ENCODE results near the gene CD44. TPM values are rescaled to one million over a fixed set of nuclear protein-coding genes. Genes with fewer than 3 reads are reported as not detected.

Gene CD44
- total RNA-seq, 1 donor from 2014 or later, result 268 TPM

GRCh38 chr11:35158701-35159510, 19.9 kb downstream of the CD44 start:
- TF ChIP-seq, protein P1, sequence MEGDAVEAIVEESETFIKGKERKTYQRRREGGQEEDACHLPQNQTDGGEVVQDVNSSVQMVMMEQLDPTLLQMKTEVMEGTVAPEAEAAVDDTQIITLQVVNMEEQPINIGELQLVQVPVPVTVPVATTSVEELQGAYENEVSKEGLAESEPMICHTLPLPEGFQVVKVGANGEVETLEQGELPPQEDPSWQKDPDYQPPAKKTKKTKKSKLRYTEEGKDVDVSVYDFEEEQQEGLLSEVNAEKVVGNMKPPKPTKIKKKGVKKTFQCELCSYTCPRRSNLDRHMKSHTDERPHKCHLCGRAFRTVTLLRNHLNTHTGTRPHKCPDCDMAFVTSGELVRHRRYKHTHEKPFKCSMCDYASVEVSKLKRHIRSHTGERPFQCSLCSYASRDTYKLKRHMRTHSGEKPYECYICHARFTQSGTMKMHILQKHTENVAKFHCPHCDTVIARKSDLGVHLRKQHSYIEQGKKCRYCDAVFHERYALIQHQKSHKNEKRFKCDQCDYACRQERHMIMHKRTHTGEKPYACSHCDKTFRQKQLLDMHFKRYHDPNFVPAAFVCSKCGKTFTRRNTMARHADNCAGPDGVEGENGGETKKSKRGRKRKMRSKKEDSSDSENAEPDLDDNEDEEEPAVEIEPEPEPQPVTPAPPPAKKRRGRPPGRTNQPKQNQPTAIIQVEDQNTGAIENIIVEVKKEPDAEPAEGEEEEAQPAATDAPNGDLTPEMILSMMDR (IDR thresholded peaks at IDR 0.05; ENCODE audit: insufficient read depth, low read length, poor library complexity, severe bottlenecking), result no peak
- DNase-seq (ENCODE audit: low read depth), result no peak
- Histone ChIP-seq H3K27me3 (ENCODE audit: control insufficient read depth, insufficient read depth, low read length) (no peaks in the 10 kb centered on the region), H3K4me3 (ENCODE audit: low read depth, low read length) (no peak overlapping the region), H3K36me3 (ENCODE audit: control insufficient read depth, insufficient read depth, low read length) (no peaks in the 10 kb centered on the region)

- H3K36me3 ChIP-seq (ENCODE audit: control insufficient read depth, insufficient read depth, low read length), result no peaks in the 10 kb centered on the region
- no peak for DNase-seq (ENCODE audit: low read depth)
- H3K4me3 ChIP-seq (ENCODE audit: low read depth, low read length), result no peak overlapping the region
- no peaks in the 10 kb centered on the region for H3K27me3 ChIP-seq (ENCODE audit: control insufficient read depth, insufficient read depth, low read length)
- TF ChIP-seq, protein P1 (IDR thresholded peaks at IDR 0.05; ENCODE audit: insufficient read depth, low read length, poor library complexity, severe bottlenecking), result no peak
These were observed 21.4 kb downstream of the CD44 start for GRCh38 chr11:35160246-35160824.

GRCh38 chr11:35160902-35161597, 22.1 kb downstream of the CD44 start:
- no peak for DNase-seq (ENCODE audit: low read depth)
- Histone ChIP-seq H3K4me3 (ENCODE audit: low read depth, low read length) (no peak overlapping the region), H3K36me3 (ENCODE audit: control insufficient read depth, insufficient read depth, low read length) (no peaks in the 10 kb centered on the region), H3K27me3 (ENCODE audit: control insufficient read depth, insufficient read depth, low read length) (no peaks in the 10 kb centered on the region)
- TF ChIP-seq, protein P1 (IDR thresholded peaks at IDR 0.05; ENCODE audit: insufficient read depth, low read length, poor library complexity, severe bottlenecking), result no peak

GRCh38 chr11:35162745-35163144, 23.8 kb downstream of the CD44 start:
- Histone ChIP-seq H3K4me3 (ENCODE audit: low read depth, low read length) (no peak overlapping the region), H3K27me3 (ENCODE audit: control insufficient read depth, insufficient read depth, low read length) (no peaks in the 10 kb centered on the region), H3K36me3 (ENCODE audit: control insufficient read depth, insufficient read depth, low read length) (no peaks in the 10 kb centered on the region)
- TF ChIP-seq, protein P1 (IDR thresholded peaks at IDR 0.05; ENCODE audit: insufficient read depth, low read length, poor library complexity, severe bottlenecking), result no peak
- DNase-seq (ENCODE audit: low read depth), result no peak

- Histone ChIP-seq H3K36me3 (ENCODE audit: control insufficient read depth, insufficient read depth, low read length) (no peaks in the 10 kb centered on the region), H3K4me3 (ENCODE audit: low read depth, low read length) (no peak overlapping the region), H3K27me3 (ENCODE audit: control insufficient read depth, insufficient read depth, low read length) (no peaks in the 10 kb centered on the region)
- TF ChIP-seq, protein P1 (IDR thresholded peaks at IDR 0.05; ENCODE audit: insufficient read depth, low read length, poor library complexity, severe bottlenecking), result no peak
- DNase-seq (ENCODE audit: low read depth), result peak; percentile 97
These were observed 24.2 kb downstream of the CD44 start for GRCh38 chr11:35163209-35163608.

Measured in kidney epithelial cell (primary cell).